Activated gamma-delta T cell treated with anti-CD3 and anti-CD28 coated beads, Interleukin-2, amount 50 U/mL, for 16 hours (primary cell): ENCODE data around the gene CPNE8.

ENCODE experiments used
- DNase-seq: peaks from one replicate; pipeline ENCODE4 v3.0.0-alpha.2; 2020; ENCODE audit warnings: low read depth

Gene CPNE8

DNA sequence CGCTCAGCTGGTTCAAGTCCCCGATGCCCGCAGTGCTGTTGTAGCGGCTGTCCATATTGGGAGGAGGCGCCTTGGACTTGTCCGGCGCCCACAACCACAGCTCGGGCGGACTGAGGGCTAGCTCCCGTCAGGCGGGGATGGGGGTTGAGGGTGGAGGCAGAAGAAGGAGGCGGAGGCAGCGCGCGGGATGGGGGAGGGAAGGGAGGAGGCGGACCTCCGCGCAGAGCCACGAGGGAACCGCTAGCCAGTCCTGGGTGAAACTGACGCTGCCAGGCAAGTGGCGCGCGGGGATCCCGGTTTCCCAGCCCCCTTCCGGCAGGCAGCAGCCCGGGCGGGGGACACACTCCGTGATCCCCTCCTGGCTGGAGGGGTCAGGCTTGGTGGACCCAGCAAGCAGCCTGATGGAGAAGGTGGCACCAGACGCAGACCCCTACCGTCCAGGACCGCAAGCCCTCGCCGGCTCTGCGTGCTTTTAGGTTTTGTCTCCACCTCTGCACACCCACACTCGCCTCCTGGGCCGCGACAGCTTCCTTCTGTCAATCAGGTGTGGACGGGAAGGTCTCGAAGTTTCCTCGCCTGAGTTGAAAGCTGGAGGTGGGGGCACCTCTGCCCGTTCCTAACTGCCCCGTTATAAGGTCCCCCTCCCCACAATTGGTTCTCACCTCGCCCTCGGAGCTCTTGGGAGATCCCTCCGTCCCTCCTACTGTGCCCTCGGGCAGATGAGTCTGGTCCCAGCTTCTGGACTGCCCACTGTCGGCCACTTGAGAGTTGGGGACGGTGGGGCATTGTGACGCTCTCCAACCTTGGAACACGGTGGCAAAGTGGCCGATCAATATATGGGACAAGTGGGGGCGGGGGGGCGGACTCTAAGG is at the start of gene CPNE8:
Gene CPNE8 (minus strand): TSS at position 112 of the 872 bp plus-strand sequence. CDS start 57 bp downstream, at position 55.
- DNase-seq, result peak; percentile 9

DNA sequence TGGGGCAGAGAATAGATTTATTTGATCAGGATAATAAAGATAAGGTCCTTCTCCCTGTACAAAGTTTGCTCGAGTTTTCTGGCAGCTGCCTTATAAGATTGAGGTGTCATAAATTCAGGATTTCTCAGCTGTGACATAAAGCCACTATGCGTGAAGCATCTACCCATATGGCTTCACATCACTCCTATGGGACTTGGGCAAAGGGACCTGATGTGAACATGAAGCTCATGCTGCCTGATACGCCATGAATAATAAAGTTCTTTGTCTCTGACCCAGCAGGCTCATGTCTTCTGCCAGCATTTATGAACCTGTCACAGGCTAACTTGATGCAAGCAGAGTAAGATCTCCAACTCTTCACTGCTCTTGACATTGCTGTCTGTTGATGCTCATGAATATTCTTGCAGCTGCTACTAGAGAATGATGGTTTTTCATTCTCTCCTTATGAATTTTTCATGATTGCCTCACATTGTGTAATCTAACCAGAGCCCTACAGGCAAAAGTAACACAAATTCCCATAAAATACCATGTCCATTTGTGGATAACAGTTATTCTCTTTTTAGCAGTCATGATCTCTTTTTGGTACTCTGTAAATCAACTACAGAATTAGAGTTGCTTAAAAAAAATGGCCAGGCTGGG is 49.0 kb upstream of the CPNE8 start:
- DNase-seq, result no peak

DNA sequence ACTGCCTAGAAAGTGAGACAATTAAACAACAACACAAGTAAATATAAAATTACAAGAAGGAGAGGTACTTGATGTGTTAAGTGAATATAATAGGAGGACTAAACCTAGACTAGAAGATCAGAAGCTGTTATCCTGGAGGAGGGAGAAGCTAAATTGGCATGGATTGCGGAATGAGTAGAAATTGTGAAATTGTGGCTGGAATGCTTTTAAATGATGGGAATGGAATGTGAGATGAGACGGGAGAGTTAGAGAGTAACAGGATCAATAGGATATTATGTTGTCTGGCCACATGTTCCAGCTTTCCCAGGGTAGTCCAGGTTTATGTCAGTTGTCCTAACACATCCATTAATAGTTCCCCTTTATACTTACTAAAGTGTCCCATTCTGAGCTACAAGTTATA is 44.0 kb upstream of the CPNE8 start:
- no peak for DNase-seq

DNA sequence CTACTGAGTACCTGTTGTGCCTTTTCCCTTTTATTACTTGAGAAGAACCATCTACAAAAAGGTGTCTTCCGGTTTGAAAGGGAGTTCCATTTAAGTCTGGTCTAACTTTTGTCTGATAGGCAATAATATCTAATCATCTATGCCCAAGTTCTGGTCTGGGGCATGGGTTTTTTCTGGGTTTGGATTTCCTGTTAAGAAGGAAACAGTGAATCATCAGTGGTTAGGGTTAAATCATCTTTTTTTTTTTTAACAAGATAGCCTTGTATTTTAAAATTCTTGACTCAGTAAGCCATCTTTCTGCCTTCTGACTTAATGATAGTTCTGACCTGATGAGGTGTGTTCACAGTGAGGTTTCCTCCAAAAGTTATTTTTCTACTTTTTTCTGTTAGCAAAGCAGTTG is 29.3 kb upstream of the CPNE8 start:
- DNase-seq, result no peak

DNA sequence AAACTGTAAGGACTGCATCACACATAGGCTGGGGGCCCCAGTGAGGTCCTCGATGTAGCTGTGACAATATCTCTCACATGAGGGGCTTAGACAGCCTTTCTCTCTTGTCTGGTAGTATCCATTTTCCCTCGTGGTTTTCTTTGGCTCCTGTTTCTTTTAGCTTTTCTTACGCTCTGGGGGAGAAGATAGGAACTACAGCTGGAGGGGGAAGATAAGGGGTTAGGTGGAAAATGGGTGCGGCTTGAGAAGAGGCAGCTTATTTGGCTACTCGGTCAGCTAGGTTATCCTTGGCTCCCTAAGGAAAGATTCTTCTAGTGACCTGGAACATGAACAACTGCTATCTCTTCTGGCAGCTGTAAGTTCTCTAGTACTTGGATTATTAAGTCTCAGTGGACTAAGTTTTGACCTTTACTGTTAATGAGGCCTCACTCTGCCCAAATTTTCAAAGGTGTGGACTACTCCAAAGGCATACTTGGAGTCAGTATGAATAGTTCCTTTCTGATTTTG is 28.7 kb upstream of the CPNE8 start:
- no peak for DNase-seq

DNA sequence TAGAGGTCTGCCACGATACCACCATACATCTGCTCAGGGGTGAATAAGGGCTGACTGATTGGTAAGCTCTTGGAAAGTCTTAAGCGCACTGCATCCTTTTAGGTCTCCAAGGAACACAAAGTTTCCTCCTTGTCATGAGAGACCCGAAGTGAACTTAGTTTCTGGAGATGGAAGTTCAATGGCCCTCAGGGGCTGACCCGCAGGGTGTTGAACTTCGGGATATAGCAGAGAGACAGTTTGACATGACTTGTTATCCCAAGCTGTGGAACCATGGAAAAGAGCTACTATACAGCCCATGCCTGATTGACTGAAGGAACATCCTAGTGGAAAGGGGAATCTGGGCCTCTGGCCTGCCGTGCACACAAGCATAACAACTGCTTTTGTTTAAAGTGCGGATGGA is 26.9 kb upstream of the CPNE8 start:
- no peak for DNase-seq

DNA sequence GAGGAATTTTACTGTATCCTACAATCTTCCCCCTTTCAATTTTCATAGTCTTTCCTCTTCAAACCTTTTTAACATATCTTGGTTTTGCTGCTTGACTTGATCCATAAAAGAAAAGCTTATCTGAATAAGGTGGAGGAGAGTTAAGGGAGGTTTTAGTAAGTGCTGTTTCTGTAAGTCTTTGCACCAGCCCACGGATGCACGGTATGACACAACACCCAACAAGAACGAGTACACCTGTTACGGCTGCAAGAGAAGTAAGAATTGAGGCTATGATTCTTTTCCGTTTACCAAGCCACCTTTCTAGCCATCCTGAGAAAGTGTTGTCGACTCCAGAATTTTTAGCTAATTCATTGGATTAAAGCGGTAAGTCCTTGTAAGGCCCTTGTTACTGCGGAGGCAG is 26.1 kb upstream of the CPNE8 start:
- DNase-seq, result no peak

DNA sequence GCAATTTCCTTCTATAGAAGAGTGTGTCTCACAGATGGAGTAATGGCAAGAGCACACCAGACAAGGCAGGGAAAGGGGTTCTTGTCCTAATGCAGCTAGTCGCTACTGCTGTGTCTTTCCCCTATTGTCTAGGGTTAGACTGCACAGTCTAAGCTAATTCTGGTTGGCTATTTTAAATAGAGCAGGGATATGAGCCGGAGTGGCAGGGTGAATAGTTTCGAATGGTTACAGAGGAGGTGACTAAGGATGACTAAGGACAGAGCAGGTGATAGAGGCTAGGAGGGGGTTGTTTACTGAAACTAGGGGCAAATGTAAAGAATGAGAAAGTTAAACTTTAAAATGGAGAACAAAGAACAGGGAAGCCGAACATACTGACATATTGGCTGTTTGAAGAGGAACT is 25.6 kb upstream of the CPNE8 start:
- no peak for DNase-seq

DNA sequence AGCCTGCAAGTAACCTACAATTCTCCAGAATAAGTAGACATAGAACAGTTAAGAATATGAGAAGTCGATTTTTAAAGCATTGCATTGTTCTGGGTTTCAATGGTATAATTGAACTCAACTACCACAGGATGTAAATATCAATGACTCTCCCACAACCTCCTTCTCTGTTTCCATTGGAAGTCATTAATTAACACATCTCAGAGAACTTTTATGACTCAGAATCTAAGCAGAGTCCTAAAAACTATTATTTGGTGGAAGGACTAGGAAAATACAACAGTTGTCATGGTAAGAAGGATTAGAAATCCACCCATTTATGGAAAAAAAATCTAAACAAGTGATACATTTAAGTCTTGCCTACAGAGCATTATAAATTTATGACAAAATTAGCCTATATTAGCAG is 21.1 kb upstream of the CPNE8 start:
- no peak for DNase-seq

DNA sequence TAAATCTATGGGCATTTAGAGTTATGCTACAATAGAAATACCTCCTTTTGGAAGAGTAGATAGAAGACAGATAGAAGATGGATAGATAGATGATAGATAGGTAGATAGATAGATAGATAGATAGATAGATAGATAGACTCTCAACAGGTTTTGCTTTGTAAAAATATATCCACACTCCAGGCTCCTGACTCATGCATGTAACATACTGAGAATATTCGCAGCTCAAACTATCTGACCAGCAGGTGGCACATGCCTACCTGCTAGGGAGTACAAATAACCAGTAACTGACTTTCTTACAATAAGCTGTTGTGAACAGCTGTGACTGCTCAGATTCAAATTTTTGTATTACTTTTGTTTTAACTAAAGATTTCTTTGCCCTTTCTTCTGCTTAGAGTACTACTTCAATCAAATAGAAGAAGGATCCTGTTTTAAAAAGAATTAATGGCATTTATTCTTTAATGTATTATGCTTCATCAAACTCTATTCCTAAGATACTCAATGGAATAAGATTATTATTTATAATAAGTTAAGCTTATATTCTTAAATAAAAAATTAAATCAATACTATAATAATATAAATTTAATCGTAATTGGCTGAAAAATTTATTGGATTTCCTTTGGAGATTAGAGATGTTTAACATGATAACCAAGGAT is 15.8 kb upstream of the CPNE8 start:
- no peak for DNase-seq

DNA sequence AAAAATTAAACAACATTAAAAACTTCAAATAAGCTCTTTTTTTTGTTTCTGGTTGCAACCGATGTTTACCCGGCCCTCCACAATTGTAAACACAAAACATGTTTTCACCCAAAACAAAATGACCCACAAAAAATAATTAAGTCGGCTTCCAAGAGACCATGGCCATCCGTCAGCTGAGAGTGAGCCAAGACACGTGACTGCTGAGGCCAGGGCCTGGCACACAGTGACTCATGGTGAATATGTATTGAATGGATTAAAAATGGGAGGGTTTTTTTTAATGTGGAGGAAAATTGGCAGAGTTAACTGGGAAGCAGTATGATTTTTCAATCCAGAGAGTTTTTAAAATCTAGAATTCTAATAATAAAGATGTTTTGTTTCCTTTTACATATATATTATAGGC is 13.8 kb upstream of the CPNE8 start:
- DNase-seq, result no peak

DNA sequence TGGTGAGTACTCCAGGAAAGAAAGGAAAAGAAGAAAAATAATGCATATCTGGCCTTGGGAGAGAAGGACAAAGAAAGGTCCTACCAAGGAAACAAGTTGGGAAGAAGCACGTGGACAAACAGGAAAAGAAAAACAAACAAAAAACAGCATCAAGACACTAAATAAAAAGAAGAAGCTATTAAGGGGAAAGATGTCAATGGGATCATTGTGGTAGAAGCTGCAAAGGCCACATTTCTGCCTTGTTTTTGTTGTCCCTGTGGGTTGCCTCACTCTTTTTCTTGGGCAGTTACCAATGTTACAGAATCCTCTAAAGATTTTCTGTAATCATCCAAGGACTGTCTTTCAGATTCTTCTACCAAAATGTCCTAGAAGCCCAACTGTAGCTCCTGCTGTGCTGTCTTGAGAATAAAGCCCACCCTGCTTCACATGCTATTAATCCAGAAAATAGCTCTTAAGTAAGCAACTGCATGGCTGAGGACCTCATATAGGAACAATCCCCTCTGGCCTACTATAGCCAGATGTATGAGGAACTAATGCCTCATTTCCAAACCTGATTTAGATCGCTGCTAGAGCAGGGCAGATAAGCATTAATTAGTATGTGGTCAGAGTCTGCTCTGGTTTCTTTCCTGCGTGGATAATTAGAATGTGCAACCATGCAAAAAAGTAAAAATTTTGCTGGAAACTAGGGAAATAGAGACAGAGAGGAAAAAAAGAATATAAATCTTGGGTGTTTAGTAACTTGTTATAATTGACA is 10.2 kb upstream of the CPNE8 start:
- DNase-seq, result no peak

DNA sequence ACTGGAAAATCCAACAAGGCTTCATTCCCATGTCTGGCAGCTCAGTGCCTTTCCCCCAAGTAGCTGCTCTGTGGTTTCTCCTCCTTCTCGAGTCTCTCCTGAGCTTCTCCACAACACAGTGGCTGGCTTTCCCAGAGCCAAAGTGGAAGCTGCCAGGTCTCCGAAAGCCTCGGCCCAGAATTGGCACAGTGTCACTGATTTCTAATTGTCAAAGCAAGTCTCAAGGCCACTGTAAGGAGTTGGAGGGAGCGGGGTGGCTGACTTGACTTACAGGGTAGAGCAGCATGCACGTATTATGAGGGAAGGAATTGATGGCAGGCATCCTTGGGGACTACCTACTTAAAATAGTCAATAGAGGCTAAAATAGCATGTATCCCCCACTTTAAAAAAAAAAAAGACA is 6.7 kb upstream of the CPNE8 start:
- DNase-seq, result no peak

DNA sequence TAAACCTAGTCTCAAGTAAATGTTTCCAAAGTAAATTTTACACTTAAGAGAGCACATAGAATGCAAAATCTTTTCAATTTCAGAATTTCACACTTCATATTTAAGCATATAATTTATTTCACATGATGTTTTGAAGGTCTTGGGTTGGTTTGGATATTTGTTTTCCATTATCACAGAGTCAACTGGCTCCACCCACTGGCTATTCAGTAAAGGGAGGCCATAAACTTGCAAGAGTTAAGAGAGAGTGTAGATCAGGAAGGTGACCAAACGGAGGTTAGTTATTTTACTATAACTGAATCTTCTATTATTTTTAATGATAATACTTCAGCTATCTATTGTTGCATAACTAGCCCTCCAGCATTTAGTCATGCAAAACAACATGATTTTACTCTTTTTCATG is 6.2 kb upstream of the CPNE8 start:
- no peak for DNase-seq

DNA sequence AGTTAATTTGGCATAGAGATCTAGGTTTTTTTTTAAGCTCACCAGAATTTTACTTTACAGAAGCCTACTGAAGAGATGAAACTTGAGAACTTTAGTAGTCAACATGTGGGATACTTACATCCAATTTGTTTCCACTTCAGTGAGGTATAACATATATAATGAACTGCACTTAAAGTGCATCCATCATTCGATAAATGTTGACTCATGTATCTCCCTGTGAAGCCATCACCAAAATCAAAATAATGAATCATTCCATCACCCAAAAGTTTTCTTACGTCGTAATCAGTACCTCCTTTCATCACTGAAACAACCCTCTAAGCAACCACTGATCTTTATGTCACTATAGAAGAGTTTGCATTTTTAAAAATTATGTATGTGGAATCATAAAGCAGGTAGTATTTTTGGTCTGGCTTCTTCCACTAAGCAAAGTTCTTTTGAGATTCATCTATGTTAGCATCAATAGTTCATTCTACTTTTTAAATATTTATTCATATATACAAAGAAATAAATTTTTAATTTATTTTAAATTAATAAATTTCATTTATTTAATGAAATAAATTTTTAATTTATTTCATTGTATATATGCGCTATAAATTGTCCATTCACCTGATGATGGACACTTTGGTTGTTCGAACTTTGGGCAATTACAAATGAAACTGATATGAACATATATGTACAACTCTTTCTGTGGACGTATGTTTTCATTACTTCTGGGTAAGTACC is 2.0 kb upstream of the CPNE8 start:
- DNase-seq, result no peak

DNA sequence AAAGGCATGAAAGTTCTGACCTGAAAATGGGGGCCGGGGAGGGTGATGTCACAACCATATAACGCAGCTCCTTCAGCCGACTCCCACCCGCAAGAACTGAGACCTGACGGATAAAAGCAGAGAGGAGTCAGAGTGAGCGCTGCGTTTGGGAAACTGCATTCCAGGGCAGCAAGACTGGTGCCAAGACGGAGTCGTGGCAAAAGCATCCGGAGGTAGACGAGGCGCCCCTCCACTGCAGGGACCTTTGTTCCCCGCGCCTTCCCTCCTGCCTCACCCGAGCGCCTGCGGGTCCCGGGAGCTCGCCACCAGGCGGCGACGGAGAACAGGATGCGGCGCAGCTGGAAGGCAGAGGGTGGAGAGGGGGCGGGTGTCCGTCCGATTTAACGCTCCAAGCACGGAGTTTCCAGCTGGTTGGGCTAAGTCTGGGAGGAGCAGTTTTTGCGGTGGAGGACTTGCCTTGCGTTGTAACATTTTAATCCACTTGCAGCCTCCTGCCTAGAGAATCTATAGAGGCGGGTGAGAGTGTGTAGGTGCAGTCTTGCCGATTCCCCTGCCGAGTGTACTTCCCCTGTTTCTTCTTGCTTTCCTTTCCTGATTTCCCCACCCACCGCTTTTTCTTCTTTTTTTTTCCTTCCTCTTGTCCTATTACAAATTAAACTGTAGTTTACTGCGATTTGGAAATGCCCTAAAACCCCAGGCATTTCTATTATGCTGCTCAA is 1.2 kb upstream of the CPNE8 start:
- DNase-seq, result peak; percentile 37

DNA sequence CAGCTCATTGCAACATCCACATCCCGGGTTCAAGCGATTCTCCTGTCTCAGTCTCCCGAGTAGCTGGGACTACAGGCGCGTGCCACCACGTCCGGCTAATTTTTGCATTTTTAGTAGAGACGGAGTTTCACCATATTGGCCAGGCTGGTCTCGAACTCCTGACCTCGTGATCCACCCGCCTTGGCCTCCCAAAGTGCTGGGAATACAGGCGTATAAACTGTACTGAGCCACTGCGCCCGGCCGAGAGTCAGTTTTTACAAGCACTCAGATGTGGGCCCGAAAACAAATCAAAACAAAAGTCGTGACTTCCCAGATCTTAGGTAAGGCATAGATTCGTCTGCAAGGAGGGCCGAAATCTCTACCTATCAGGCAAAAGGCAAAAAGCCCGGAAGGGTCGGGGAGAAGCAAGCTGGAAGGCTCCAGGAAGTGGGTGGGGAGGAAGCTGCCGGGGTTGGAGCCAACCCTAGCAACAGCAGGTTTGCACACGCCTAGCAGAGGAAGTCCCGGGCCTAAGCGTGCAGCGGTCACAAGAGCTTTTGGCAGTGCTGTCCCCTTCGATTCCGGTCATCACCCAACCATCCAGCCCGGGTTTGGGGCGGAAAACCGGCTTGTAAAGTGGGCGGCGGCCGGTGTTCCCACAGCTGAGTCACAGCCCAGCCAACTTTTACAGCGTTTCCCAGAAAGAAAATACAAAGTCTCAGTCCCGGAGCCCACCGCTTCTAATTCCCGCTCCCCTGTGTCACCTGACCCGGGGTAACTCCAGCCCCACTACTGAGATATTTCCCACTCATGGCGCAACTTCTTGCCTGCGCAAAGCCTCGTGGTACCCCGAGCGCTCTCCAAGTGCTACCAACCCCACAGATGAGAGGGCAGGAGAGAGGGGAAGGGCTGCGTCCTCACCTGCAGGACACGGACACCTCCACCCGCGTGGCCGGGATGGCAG is 583 bp downstream of the CPNE8 start:
- DNase-seq, result peak; percentile 17

DNA sequence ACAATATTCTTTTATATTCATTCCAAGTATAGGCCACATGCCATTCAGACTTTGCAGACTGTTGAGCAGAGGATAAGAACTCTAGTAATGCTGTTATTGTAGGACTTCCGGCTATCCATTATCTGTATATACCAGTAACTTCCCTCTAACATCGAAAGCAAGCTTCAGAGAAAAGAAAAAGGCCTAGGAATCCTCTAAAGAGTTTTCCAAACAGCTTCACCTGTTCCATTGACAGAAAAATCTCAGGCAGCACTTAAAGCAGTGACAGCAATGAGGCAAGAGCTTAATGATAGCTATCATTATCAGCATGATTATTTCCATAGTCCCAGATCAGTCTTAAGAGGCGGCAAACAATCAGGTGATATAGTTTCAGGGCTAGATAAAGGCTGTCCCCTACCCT is 1.8 kb downstream of the CPNE8 start:
- no peak for DNase-seq

DNA sequence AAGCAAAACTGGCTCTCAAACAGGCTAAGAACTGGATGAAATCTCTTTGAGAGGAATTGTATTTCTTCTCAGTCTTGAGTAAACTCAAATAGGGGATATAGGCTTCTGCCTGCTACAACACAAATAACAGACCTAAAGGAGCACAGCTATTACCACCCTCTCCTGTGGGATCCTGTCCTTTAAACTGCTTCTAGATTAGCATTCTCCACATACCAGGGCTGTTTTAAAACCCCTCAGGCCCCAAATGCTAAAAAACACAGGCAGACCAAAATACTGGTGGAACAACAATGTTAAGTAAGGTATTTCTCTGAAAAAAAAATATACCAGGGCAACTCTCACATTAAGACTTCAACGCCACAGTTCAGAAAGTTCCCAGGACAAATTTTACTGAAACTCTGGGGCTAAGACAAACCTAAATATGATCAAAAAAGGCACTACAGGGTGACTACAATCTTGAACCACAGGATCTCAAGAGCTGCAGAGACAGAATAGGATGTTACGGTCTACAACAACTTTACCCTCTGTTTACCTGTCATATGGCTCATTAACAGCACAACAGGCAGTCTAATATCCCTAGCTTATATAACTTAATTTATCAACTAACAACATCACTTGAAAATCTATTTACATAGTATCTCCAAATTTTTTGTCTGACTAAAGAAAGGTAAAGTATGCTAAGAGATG is 7.2 kb downstream of the CPNE8 start:
- DNase-seq, result no peak
